GM20431 (cell line): ENCODE results near the gene LSM12.
"Not testable (repeated sequence)": the region's sequence is repeated elsewhere in the genome, so short reads cannot be mapped to it uniquely, and the experiment has no call there.

ENCODE experiments used
- in situ Hi-C: fragments of 300-500 bp; cut with MseI, MboI; formaldehyde crosslinking; loops from one replicate; pipeline ENCODE4 v1.15.0; 2020; ENCODE audit warnings: low sequenced_read_pairs; ENCODE audit not compliant: unreplicated experiment

The LSM12 gene

DNA sequence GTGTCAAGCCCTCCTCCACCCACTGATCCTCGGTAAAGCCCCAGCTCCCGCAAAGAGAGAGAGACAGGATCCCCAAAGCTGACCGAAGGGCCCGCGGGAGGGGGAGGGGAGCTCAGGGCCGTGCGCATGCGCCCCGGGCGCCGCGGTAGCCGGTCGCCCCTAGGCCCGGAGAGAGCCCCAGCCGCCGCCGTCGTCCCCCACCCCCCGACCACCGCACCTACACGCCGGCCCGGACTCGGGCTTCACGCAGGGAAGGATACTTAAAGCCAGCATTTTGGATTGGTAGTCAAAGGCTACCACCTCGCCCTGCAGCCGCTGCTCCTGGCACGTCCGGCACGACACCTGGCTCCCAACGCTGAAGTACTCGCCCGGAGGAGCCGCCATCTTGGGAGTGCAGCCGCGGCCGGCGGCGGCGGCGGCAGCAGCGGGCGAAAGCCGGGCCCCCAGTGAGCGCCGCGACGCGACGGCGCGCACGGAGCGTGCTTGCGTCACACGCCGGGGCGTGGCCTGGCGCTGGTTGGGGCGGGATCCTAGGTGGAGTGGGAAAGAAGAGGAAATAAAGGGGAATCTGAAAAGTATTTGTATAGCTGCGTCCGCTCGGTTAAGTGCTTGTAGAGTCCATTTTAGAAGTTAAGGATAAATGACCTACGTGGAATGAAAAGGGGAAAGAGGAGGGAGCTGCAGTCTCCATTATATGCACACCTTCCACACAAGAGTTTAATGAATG is at the start of gene LSM12:
Gene LSM12 (minus strand): TSS at position 468 of the 727 bp plus-strand sequence. CDS start 84 bp downstream, at position 384.
- in situ Hi-C loops = no loop called here

DNA sequence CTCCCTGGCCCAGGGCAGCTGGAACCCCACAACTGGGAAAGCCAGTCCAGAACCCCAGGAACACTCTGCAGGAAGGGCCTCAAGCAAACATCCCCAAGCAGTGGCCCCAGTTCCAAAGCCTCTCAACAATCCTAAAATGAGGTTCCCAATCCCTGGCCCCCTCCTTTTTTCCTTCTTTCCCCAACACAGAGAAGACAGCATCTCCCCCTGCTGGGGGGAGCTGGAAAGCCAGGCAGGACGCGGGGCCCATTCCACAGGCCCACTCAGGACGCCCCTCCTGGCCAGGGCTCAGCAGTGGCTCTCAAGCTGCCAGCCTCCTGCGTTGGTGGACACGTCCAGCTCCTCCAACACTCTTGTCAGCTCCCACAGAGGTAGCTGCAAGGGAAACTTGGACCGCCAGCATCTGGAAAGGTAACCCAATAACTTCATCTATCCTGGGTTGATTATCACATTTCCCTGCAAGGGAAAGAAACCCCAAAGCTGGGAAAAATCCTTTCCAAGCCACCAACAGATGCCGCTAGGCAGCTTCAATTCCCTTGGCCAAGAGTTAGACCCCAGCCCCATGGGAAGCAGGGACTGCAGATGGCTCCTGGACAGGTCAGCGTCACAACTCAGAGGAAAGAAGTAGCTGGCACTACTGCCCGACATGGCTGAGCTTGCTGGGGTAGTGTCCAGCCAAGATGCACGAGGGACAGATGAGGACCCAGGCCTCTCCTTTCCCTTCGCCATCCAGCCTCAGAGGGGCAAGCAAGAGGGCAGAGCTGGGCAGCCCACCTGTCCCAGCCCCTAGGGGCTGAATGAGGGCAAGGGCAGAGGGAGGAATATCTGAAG is 49.3 kb upstream of the LSM12 start:
- in situ Hi-C loops = no loop called here

DNA sequence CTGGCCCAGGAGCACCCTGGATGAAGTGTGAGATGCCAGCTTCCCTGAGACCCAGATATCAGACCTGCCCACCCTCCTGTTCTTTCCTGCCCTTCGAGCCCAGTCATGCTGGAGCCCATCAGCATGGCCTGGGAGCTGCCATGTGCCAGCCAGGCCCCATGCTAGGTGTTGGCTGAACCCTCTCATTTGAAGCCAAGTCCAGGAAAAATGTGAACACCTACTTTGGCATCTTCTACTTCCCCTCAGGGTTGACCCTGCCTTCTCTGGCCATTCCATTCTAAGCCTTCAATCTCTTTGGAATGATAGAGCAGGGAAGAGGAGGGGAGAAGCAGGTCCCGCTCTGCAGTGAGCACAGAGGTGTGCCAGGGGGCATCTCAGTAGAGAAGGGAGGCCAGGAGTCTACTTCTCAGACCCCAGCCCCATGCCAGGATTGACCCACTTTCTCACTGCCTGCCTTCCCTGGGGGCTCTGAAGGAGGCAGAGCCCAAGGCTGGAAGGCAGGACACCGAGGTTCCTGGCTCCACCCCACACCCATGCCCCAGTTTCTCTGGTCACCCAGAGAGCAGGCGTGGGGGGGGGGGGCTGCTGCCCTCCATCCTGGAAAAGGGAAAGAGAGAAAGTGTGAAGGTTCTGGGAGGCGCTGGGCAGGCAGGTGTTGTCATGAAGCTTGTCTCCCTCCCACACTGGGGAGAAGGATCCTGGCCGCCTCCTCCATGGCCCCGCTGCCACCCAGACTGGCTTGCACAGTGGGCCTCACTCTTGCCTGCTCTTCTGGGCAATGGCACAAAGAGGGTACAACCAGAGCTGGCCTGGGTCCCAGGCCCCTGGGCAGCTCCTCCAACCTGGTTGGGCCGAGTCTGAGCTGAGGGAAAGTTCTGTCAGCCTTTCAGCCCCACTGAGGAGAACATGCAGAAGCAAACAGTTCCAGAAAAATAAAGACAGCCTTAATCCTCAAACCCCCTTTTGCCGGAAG is 47.7 kb upstream of the LSM12 start:
- in situ Hi-C loops = no loop called here

DNA sequence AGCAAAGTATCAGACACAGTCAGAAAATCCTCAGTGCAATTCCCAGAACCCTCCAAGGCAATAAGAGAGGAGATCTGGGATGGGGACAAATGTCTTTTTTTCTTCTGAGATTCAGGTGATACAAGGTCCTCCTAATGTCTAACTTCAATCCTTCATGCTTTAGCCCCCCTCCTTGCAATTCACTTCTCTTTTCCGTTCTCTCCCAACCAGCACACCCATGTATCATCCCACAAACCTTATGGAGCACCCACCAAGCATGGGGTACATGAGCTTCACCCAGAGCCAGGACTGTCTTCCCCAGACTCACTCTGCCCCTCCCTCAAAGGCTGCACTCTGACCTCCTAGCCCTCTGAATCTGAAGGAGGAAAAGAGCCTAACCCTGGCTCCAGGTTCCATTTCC is 46.9 kb upstream of the LSM12 start:
- in situ Hi-C loops = no loop called here

DNA sequence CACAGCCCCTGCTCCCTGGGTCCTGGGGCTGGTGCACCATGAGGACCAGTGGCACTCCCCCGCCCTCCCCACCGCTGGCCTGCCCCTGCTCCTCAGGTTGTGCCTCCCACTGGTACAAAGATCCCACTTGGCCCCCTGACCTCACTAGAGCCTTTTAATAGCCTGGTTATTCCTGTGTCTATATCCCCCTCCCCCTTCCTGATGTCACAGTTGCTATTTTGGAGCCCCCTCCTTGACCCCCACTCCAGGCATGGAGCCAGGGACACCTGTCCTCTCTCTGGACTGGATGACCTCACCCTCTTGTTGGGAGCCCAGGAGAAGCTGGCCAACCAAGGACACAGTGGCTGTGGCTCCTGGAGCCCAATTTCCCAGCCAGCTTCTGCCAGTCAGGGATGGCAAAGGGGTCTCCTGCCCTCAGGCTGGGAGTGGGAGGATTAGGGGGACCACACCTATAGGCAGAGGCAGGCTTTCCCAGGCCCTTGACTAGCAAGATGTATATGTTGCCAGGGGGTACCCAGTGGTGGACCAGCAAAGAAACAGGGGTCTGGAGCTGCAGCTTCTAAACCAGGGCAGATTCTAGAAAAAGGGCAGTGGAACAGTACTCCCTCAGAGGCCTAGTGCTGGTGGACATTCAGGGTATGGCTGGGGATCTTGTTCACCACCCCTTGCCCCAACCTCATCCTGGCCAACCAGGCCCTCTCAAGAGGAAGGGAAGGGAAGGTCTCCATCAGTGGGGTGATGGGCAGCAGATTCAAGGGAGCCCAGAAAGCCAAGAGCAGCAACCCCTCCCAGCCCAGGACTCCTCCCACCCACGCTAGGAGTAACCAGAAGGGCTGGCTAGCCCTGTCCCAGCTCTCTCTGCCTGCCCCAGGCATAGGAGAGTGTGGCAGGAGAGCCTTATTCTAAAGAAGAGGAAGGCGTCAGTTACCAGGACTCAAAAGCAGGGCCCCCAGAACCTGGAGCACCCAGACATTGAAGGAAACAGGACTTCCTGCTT is 46.1 kb upstream of the LSM12 start:
- in situ Hi-C loops = no loop called here

DNA sequence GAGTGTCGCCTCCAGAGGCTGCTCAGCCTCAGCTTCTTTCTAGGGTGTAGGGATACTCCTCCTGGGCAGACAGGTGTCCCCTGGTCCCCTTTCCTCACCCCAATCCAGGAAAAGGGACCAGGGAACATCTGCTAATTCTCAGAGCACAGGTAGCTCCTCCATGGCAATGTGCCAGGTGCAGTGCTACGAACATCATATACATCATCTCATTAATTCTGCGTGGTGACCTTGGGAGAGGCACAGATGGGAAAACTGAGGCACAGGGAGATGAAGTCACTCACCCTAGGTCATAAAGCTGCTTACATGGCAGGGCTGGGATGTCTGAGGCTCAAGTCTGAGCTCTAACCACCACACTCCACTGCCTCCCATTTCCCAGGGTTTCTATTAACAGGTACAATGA is 45.3 kb upstream of the LSM12 start:
- in situ Hi-C loops = no loop called here

DNA sequence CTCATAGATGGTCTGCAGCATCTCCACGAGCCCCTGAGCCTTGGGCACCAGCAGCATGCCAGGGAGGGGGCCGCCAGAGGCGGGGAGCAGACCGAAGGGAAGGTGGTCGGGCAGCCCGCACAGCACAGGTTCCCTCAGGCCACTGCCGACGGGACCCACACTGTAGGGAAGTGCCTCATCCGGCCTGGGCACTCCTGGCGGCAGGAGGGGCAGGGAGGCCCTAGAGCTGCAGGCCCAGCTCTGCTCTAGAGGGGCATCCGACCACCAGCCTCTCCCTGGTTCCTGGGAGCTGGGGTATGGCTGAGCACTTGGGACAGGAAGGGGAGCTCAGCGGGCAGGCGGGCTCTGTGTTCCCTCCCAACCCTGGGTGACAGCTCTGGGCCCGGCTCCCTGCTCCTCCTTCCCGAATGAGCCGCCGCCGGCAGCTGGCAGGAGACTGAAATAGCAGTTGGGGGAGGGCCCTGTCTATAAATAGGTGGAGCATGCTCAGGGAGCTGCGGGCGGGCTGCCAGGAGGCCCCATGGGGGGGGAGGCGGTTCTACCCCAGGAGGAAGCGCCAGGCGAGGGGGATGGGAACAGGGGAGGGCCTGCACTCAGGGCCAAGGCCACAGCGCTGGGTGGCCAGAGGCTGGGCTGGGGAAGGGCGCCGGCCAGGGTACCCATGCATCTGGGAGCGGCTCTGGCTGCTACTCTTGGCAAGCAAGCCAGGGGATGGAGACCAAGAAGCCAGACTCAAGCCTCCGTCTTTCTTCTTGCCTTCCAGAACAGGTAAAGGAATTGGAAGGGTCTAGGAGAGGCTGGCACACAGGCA is 44.6 kb upstream of the LSM12 start:
- in situ Hi-C loops = no loop called here

DNA sequence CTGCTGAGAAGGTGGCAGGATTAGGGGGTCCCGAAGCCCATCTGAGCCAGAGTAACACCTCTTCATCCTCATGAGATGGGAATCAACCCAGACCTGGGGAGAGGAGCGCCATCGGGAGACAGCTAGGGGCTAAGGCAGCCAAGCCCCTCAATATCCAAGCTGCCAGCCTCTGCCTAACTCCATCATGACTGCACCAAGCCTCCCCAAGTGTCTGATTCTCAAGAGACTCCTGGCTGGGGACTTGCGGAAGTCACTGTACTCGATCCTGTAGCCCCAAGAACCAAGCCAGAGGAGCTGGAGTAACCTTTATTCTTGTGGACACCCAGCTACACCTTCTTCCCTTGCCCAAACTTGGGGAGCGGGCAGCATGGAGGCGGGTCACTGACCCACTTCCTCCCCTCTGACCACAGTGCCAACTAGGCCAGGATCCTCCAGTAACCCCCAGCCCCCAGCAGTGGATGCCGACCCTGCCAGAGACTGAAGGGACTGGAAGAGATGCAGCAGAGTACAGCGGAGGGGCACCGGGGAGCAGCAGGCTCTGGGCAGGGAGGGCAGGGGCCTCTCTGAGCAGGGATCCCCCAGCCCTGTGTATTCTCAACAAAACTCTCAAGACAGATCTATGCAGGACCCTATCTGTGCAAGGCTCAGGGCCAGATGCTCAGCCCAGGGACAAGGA is 43.7 kb upstream of the LSM12 start:
- in situ Hi-C loops = no loop called here

DNA sequence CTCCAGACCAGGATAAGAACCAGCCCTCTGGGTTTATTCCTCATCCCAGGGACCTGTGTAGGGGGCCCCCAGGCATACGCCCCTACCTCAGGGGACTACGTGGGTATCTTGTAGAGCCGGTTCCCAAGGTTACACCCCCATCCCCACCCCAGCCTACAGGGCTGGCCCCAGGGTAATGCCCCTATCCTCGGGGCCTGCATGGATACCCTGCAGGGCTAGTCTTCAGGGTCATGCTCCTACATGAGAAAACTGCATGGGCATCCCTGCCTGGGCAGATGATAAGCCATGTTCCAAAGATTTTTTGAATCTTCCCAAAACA is 42.8 kb upstream of the LSM12 start:
- in situ Hi-C loops = no loop called here

DNA sequence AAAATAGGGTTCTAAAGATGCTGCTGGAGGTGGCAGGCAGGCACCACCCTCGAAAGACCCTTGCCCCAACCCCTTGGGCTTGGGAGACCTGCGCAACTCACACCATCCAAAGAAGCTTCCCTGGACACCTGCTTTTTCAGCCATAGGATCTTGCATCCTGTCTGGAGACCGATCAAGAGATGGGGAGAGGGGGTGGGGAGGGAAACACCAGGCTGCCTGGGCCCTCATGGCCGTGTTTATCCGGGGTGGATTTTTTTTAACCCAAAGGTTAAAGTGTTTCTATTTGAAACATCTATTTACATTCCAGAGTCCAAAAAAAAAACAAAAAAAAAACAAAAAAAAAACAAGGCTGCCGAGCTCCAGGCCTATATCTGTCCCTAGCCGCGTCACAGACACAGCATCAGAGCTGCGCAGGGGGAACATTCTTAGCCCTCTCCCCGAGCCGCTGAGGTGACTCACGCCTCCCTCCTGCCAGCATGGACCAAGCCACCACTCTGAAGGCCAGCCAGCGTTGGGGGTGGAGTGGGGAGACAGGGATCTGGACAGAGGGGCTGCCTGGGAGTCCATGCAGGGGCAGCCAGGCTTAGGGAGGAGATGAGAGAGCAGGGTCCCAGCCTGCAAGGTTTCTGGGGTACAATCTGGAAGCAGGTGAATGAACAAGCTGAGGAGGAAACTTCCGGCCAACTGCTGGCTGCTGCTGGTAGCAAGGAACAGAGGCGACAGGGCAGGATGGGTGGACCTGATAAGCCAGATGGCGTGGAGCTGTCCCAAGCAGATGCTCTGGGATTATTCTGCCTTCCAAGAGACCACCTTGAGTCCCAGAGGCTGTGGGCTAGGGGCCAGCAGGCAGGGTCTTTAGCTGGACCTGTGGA is 42.2 kb upstream of the LSM12 start:
- in situ Hi-C loops = no loop called here

DNA sequence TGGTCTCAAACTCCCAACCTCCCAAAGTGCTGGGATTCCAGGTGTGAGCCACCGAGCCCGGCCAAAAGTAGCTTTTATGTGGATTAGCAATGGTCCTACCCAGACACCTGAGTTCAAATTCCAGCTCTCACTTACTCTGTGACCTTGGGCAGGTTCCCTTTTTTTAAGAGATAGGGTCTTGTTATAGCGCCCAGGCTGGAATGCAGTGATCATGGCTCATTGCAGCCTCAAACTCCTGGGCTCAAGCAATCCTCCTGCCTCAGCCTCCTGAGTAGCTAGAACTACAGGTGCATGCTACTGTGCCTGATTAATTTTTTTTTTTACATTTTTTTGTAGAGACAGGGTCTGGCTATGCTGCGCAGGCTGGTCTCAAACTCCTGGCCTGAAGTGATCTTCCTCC is 40.3 kb upstream of the LSM12 start:
- in situ Hi-C loops = no loop called here

DNA sequence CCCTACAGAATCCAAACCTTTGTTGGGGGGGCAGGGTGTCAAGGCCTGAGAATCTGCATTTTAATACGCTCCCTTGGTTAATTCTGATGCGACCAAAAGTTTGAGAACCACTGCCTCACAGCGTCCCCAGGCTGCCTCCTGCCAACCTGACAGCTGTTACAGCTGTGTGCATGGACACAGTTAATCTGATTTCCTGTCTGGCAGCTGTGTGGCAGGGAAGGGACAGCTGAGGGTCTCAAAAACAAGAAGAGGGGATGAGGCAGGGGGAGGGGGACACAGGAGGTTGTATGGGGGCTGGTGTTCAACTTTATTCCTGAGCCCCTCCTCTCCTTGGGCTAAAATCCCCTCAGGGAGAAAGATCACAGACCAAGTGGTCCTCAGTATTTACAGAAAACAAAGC is 39.5 kb upstream of the LSM12 start:
- in situ Hi-C loops = no loop called here

DNA sequence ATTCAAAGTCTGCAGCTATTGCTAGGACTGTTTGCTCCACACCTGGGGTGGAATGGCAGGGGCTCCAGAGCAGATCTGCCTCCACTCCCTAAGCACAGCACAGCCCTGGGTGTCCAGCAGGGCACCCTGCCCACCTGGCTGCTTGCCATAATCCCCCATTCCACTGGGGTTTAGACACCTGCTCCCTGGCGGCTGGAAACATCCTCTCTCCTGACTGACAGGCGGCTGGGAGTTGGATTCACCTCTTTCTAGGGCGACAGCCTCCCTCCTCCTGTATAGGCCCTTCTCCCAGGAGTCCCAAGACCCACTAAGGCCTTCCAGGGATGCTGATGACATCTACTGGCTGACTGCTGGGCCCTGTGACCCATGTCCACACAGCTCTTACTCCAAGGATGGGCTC is 39.0 kb upstream of the LSM12 start:
- in situ Hi-C loops = no loop called here

DNA sequence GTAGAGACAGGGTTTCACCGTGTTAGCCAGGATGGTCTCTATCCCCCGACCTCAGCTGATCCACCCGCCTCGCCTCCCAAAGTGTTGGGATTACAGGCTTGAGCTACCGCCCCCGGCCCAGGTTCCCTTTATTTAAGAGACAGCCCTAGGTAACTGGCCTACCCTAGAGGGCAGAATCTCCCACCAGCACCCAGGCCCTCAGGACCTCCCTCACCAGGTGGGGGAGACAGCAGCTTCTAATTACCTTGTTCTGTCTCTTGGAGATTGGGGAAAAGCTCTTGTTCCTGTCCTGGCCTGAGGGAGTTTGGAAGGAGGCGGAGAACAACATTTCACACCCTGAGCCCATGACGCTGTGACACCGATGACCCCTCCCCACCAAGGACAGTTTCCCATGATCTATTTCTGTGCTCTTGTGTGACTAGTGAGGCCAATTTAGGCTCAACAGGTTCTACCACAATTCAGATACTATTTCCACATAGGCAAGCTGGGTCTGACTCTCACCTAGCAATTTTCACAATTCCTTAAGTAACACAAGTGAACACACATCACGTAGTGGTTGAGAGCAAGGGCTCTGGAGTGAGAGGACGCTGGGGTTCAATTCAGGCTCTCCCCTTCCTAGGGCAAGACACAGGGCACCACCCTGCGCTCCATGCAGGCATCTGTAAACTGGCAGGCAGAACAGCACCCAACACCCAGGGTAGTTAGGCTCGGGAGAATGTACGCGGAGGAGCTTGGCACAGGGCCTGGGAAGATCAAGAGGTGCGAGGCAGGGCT is 36.6 kb upstream of the LSM12 start:
- in situ Hi-C loops = no loop called here

DNA sequence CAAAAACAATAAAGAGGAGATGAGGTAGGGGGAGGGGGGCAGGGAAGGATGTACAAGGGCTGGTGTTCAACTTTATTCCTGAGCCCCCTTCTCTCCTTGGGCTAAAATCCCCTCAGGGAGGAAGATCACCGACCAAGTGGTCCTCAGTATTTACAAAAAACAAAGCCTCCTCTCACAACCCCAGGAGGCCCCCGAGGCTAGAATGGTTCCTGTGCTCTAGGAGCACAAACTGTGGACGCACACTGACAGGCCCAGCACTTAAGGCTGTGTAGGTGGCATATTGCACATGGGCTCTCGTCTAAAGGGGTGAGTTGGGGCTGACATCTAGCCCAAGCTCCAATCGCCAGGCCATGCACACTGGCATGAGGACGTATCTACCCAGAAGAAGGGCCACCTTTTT is 35.4 kb upstream of the LSM12 start:
- in situ Hi-C loops = not testable (repeated sequence)
